NOMO-1 treated with dmso at 0.1 percent for 144 hours (cell line): ENCODE measurements around the gene HPSE.
"Not testable (repeated sequence)": the region's sequence is repeated elsewhere in the genome, so short reads cannot be mapped to it uniquely, and the experiment has no call there.

Experiments used
- DNase-seq: peaks from one replicate; lab custom pipeline; 2025; ENCODE audit not compliant: unreplicated experiment; lab: John Stamatoyannopoulos, UW

The HPSE gene

GRCh38 chr4:83284193-83285054, 50.2 kb downstream of the HPSE start, which contains the start of gene COQ2:
COQ2 (minus strand) TSS chr4:83284798; CDS start chr4:83284764, 34 bp downstream.
- DNase-seq: peak; percentile 91

- no peak for DNase-seq
Measured at GRCh38 chr4:83283181-83283580, 51.5 kb downstream of the HPSE start.

GRCh38 chr4:83282049-83282535, 52.6 kb downstream of the HPSE start:
- peak; percentile 19 for DNase-seq

- DNase-seq: no peak
Measured at GRCh38 chr4:83281307-83281706, 53.3 kb downstream of the HPSE start.

GRCh38 chr4:83276299-83277040, 58.2 kb downstream of the HPSE start:
- no peak for DNase-seq

GRCh38 chr4:83273926-83274325, 60.7 kb downstream of the HPSE start:
- not testable (repeated sequence) for DNase-seq

- DNase-seq: peak; percentile 87
Measured at GRCh38 chr4:83272900-83273299, 61.7 kb downstream of the HPSE start.

- DNase-seq: no peak
Measured at GRCh38 chr4:83269256-83269655, 65.4 kb downstream of the HPSE start.

GRCh38 chr4:83268491-83268890, 66.2 kb downstream of the HPSE start:
- no peak for DNase-seq

GRCh38 chr4:83267830-83268475, 66.7 kb downstream of the HPSE start:
- DNase-seq: no peak

GRCh38 chr4:83267121-83267829, 67.4 kb downstream of the HPSE start:
- DNase-seq: peak; percentile 67

- no peak for DNase-seq
Measured at GRCh38 chr4:83266689-83267088, 68.0 kb downstream of the HPSE start.

- DNase-seq: no peak
Measured at GRCh38 chr4:83263106-83263505, 71.5 kb downstream of the HPSE start.

- no peak for DNase-seq
Measured at GRCh38 chr4:83262682-83263081, 72.0 kb downstream of the HPSE start.

GRCh38 chr4:83261307-83261706, 73.3 kb downstream of the HPSE start:
- DNase-seq: no peak

- DNase-seq: no peak
Measured at GRCh38 chr4:83259586-83259985, 75.1 kb downstream of the HPSE start.

- no peak for DNase-seq
Measured at GRCh38 chr4:83258461-83258860, 76.2 kb downstream of the HPSE start.

- no peak for DNase-seq
Measured at GRCh38 chr4:83257811-83258210, 76.8 kb downstream of the HPSE start.

GRCh38 chr4:83255584-83255983, 79.1 kb downstream of the HPSE start:
- no peak for DNase-seq

- peak; percentile 92 for DNase-seq
Measured at GRCh38 chr4:83252782-83253405, 81.8 kb downstream of the HPSE start.
